Esophagus squamous epithelium (tissue), 4 donors: ENCODE results near the gene TRMT61A.

ENCODE experiments used
- POLR2A ChIP-seq, 4 donors: fragments of 450-650 bp; IDR thresholded peaks; one replicate each; pipeline ENCODE4 v1.6.1; 2017; ENCODE audit warnings: antibody characterized with exemption in 4 of 4, mild to moderate bottlenecking in 4 of 4, moderate library complexity in 3 of 4
- TF ChIP-seq, protein P1 (sequence below), 6 experiments: fragments of 450-650 bp in 4 of 6; fragments of 200-600 bp in 2 of 6; sonication (generic) in 2 of 6; IDR thresholded peaks; one replicate each; pipeline ENCODE4 v1.5.1; 2016 to 2019; ENCODE audit warnings: antibody characterized with exemption in 6 of 6, mild to moderate bottlenecking in 4 of 6, moderate library complexity in 4 of 6

DNA sequence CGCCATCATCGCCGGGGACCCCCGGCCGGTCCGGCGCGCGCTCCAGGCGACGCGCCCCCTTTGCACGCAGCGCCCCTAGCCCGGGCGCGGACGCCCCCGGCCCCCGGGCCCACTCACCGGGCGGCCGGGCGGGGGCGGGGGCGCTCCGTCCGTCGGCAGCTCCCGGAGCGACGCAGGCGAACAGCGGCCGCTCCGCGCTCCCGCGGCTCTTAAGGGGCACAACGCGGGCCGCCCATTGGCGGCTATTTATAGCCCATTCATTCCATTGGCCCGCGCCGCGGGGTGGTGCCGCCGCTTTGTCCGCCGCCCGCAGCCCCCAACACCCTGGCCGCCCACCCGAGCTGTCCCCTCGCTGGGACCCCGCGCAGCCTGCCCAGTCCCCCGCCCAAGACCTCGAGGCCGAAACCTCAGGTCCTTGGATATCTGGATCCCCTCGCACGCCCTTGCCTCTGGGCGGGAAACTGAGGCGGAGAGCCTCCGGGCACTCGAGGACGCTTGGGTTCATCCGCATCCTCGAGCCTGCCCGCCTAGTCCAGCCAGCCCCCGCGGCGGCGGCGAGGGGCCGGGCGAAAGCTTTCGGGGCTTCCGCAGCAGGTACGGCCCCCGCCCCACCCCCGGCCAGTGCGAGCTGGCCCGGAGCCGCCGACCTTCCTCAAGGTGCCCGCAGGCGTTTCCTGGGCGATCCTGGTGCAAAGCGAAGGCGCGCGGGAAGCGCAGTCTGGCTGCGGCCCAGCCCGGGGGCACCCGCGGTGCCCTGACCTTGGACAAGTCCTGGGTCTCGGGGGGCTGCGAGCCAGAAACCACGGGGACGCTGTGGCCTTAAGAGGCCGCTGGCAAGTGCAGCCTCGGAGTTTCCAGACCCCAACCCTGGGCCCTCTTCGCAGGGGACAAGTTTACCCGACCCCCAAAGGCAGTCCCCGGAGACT is 6.1 kb upstream of the TRMT61A start, which contains the start of gene CKB:
- TF ChIP-seq, protein P1, sequence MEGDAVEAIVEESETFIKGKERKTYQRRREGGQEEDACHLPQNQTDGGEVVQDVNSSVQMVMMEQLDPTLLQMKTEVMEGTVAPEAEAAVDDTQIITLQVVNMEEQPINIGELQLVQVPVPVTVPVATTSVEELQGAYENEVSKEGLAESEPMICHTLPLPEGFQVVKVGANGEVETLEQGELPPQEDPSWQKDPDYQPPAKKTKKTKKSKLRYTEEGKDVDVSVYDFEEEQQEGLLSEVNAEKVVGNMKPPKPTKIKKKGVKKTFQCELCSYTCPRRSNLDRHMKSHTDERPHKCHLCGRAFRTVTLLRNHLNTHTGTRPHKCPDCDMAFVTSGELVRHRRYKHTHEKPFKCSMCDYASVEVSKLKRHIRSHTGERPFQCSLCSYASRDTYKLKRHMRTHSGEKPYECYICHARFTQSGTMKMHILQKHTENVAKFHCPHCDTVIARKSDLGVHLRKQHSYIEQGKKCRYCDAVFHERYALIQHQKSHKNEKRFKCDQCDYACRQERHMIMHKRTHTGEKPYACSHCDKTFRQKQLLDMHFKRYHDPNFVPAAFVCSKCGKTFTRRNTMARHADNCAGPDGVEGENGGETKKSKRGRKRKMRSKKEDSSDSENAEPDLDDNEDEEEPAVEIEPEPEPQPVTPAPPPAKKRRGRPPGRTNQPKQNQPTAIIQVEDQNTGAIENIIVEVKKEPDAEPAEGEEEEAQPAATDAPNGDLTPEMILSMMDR (IDR thresholded peaks at IDR 0.05): no peak
- TF ChIP-seq POLR2A (IDR thresholded peaks at IDR 0.05): peak in 2 of 4 donors; percentile 62 to 81
